Neuron (in vitro differentiated cells): Measurements from ENCODE around the gene NCS1.
A peak's percentile ranks its signal among the peaks of the same experiment; 100 is the strongest.

Experiments used
- H2AFZ ChIP-seq: one replicate; pipeline ENCODE4 v1.6.1; 2013; ENCODE audit warnings: low read depth, mild to moderate bottlenecking, inconsistent platforms, low read length, moderate library complexity
- H3K27me3 ChIP-seq: one replicate; pipeline ENCODE4 v1.6.1; 2013; ENCODE audit warnings: low read length; ENCODE audit not compliant: insufficient read depth
- H3K36me3 ChIP-seq: one replicate; pipeline ENCODE4 v1.6.1; 2013; ENCODE audit warnings: low read length; ENCODE audit not compliant: insufficient read depth
- H3K4me1 ChIP-seq: one replicate; pipeline ENCODE4 v1.6.1; 2013; ENCODE audit warnings: low read length; ENCODE audit not compliant: insufficient read depth
- H3K4me3 ChIP-seq: 2 replicates; pipeline ENCODE4 v1.5.1; 2013; ENCODE audit warnings: mild to moderate bottlenecking, low read length, moderate library complexity
- H3K9me3 ChIP-seq: one replicate; pipeline ENCODE4 v1.6.1; 2013; ENCODE audit warnings: low read length

Gene NCS1

DNA sequence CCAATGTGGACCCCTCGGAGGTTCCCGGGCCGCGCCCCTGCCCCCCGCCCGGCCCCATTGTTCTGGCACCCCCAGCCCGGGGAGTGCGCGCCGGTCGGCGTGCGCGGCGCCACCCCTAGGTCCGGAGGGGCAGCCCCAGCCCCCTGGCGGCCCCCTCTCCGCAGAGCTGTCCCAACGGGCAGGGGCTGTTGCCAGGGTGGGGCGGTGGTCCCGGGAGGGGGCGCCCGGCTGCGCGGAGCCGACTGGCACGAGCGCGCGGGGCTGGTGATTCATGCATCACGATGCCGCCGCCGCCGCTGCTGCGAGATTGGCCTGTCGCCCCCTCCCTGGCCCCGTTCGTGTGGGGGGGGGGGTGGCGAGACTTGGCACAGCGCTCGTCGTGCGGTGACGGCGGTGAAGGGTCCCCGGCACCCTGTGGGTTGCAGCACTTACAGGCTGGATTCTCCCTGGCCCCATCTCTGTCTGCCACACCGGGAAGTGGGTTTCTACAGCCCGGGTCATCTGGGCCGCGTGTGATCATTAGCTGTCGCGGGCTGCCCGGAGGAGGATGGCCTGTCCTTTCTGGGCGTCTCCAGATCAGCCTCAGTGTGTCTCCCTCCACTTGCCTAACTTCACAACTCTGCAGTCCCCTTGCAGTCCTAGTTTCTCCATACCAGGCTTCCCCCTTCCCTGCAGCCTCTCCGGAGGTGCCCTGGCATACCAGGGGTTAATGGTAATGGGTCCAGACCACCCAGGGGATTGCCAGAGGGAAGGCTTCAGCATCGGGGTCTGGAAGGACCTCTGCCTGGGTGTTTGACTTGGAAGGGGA is 858 bp downstream of the NCS1 start:
- no peak overlapping the region for H2AFZ ChIP-seq
- H3K27me3 ChIP-seq: no peaks in the 10 kb centered on the region
- peaks cover 16% of the 10 kb centered on the region for H3K4me1 ChIP-seq
- H3K4me3 ChIP-seq: peak overlapping the region; percentile 54
- no peaks in the 10 kb centered on the region for H3K36me3 ChIP-seq
- no peaks in the 10 kb centered on the region for H3K9me3 ChIP-seq

DNA sequence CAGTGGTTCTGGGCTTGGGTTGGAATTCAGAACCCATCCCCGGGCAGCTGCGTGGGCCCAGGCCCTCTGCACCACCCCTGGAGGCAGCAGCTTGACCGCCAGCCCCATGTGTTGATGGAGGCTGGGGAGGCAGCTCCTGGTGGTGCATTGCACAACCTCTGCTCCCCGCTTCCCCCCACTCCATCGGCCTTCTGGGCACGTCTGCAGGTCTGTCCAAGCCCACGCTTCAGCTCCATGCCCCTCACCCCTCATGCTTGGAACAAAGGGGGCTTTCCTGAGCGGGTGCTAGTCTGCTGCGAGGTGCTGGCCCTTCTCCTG is 1.4 kb downstream of the NCS1 start:
- Histone ChIP-seq H2AFZ (no peak overlapping the region), H3K36me3 (no peaks in the 10 kb centered on the region), H3K4me1 (peaks cover 16% of the 10 kb centered on the region), H3K4me3 (peak overlapping the region; percentile 54), H3K27me3 (no peaks in the 10 kb centered on the region), H3K9me3 (no peaks in the 10 kb centered on the region)

DNA sequence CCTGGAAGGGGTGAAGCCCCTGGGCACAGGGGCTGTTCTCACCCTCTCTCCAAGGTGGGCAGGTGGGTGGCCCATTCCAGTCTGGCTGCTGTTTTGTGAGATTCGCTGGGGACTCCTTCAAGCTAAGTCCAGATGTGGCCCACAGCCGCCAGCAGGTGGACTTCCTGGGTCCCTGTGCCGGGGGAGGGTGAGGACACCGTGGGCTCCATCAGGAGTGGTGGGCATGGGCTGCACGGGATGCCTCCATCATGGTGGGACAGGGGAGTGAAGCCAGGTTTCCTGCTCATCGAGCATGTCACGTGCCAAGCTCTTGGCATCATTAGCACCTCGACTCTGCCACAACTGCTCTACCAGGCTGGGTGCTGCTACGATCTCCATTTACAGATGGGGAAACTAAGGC is 1.8 kb downstream of the NCS1 start:
- no peaks in the 10 kb centered on the region for H3K27me3 ChIP-seq
- H3K4me3 ChIP-seq: peak overlapping the region; percentile 54
- H2AFZ ChIP-seq: no peak overlapping the region
- H3K4me1 ChIP-seq: peaks cover 16% of the 10 kb centered on the region
- no peaks in the 10 kb centered on the region for H3K9me3 ChIP-seq
- H3K36me3 ChIP-seq: no peaks in the 10 kb centered on the region

GRCh38 chr9:130174920-130175321 is 2.7 kb downstream of the NCS1 start:
- Histone ChIP-seq H3K9me3 (no peaks in the 10 kb centered on the region), H3K27me3 (no peaks in the 10 kb centered on the region), H3K4me1 (peaks cover 16% of the 10 kb centered on the region), H3K36me3 (no peaks in the 10 kb centered on the region), H3K4me3 (no peak overlapping the region), H2AFZ (no peak overlapping the region)

DNA sequence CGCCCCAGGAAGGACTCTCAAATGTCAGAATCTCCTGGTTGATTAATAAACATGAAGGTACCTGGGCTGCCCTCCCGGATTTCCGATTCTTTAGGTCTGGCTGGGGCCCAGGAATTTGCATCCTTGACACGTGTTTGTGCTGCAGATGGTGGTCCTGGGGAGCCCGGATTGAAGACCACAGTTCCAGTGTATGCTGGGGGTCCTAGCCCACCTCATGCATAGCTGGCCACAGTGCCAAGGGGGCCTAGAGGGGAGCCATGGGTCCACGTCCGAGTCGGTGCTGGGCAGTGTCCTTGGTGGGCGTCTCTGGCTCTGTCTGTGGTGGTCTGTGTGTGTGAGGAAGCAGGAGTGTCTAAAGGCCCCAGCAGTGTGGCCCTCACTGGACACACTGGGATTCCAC is 3.2 kb downstream of the NCS1 start:
- Histone ChIP-seq H3K36me3 (no peaks in the 10 kb centered on the region), H3K4me1 (peaks cover 16% of the 10 kb centered on the region), H3K4me3 (no peak overlapping the region), H2AFZ (no peak overlapping the region), H3K9me3 (no peaks in the 10 kb centered on the region), H3K27me3 (no peaks in the 10 kb centered on the region)

DNA sequence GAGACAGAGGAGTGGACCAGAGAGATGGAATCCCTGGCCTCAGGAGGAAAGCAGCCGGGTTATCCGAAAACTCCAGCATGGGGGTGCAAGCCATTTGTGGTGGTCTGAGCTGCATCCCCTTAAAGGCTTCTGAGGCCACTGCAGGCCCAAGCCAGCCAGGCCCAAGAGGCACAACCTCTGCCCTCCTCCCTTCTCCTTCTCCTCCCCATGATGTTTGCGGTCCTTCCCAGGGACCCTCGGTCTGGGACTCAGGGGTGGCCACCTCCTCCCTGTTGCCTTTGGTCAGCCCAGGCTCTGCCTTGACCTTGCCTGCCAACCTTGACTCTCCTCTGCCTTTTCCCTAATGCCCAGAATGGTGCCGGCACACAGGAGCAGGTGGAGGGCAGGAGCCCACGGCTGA is 4.6 kb downstream of the NCS1 start:
- Histone ChIP-seq H3K27me3 (no peaks in the 10 kb centered on the region), H3K36me3 (no peaks in the 10 kb centered on the region), H3K4me3 (no peak overlapping the region), H2AFZ (no peak overlapping the region), H3K9me3 (no peaks in the 10 kb centered on the region), H3K4me1 (peaks cover 12% of the 10 kb centered on the region)

- H3K4me3 ChIP-seq: no peak overlapping the region
- no peaks in the 10 kb centered on the region for H3K27me3 ChIP-seq
- H3K36me3 ChIP-seq: no peaks in the 10 kb centered on the region
- H3K9me3 ChIP-seq: no peaks in the 10 kb centered on the region
- H3K4me1 ChIP-seq: peaks cover 15% of the 10 kb centered on the region
- no peak overlapping the region for H2AFZ ChIP-seq
Observed at GRCh38 chr9:130177898-130178805, 5.9 kb downstream of the NCS1 start.

GRCh38 chr9:130179331-130179907 is 7.2 kb downstream of the NCS1 start:
- Histone ChIP-seq H3K4me1 (peaks cover 12% of the 10 kb centered on the region), H3K27me3 (no peaks in the 10 kb centered on the region), H3K36me3 (no peaks in the 10 kb centered on the region), H2AFZ (no peak overlapping the region), H3K9me3 (no peaks in the 10 kb centered on the region), H3K4me3 (no peak overlapping the region)

DNA sequence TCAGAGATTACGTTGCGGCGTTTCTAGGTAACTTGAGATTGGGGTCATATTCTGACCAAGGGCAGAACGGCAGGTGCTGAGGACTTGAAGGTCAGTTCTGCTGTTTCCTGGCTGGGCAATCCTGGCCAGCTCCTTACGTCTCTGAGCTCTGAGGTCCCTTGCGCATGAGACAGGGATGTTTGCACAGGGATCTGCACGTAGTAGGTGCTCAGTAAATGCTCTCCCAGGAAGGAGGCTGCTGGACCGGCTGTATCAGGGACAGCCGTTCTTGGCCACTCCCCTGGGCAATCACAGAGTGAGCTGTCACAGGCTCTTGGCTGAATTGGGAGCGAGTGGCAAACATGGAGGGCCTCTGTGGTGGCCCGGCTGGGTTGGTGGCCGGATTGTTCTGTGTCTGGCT is 8.3 kb downstream of the NCS1 start:
- Histone ChIP-seq H3K9me3 (no peaks in the 10 kb centered on the region), H2AFZ (no peak overlapping the region), H3K36me3 (no peaks in the 10 kb centered on the region), H3K27me3 (no peaks in the 10 kb centered on the region), H3K4me3 (no peak overlapping the region), H3K4me1 (peaks cover 19% of the 10 kb centered on the region)

GRCh38 chr9:130181678-130182380 is 9.6 kb downstream of the NCS1 start:
- Histone ChIP-seq H3K36me3 (no peaks in the 10 kb centered on the region), H3K27me3 (no peaks in the 10 kb centered on the region), H2AFZ (no peak overlapping the region), H3K9me3 (no peaks in the 10 kb centered on the region), H3K4me1 (peaks cover 32% of the 10 kb centered on the region), H3K4me3 (no peak overlapping the region)

GRCh38 chr9:130182381-130182909 is 10.2 kb downstream of the NCS1 start:
- H3K4me3 ChIP-seq: no peak overlapping the region
- H3K9me3 ChIP-seq: no peaks in the 10 kb centered on the region
- H3K27me3 ChIP-seq: no peaks in the 10 kb centered on the region
- H3K36me3 ChIP-seq: no peaks in the 10 kb centered on the region
- H2AFZ ChIP-seq: no peak overlapping the region
- H3K4me1 ChIP-seq: peaks cover 38% of the 10 kb centered on the region

- Histone ChIP-seq H3K27me3 (no peaks in the 10 kb centered on the region), H3K4me1 (peaks cover 45% of the 10 kb centered on the region), H3K4me3 (no peak overlapping the region), H3K9me3 (no peaks in the 10 kb centered on the region), H3K36me3 (no peaks in the 10 kb centered on the region), H2AFZ (no peak overlapping the region)
Observed at GRCh38 chr9:130183133-130183762, 11.0 kb downstream of the NCS1 start.
